GM18505 (cell line): ENCODE data around the gene PRRT3.
"Not testable (repeated sequence)": the region's sequence is repeated elsewhere in the genome, so short reads cannot be mapped to it uniquely, and the experiment has no call there.

Experiments used
- ATAC-seq: cut with Tn5 transposase; IDR thresholded peaks from one replicate; pipeline ENCODE4 v1.9.1; 2021; ENCODE audit not compliant: unreplicated experiment
- POLR2A ChIP-seq: IDR thresholded peaks from 4 replicates; pipeline ENCODE4 v1.6.1; 2011; ENCODE audit warnings: borderline replicate concordance; ENCODE audit not compliant: insufficient read depth, insufficient read length; ENCODE audit errors: extremely low read depth

The PRRT3 gene

DNA sequence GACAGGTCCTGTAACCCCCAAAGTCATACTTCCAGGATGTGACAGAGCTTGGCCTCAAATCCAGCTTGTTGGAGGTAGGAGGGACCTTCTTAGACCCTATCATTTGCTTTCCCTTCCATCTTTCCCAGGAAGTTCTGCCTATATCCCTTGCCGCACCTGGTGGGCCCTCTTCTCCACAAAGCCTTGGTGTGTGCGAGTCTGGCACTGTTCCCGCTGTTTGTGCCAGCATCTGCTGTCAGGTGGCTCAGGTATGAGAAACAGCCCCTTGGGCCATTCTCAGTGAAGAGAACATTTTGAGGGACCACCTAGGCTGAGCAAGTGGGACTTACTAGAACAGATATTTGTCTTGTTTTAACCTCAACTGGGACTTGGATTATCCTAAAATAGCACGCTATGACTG, 48.3 kb downstream of the PRRT3 start:
- TF ChIP-seq POLR2A, result no peak
- no peak for ATAC-seq

- TF ChIP-seq POLR2A, result no peak
- ATAC-seq, result no peak
Measured at GRCh38 chr3:9903238-9903624, 49.0 kb downstream of the PRRT3 start.

GRCh38 chr3:9902372-9903237, 49.6 kb downstream of the PRRT3 start, which contains the start of gene IL17RE:
TSS of gene IL17RE (plus strand) at chr3:9902848. CDS start at chr3:9902933, 85 bp downstream.
- no peak for TF ChIP-seq POLR2A

GRCh38 chr3:9901967-9902366, 50.2 kb downstream of the PRRT3 start:
- no peak for ATAC-seq
- TF ChIP-seq POLR2A, result no peak

More at GRCh38 chr3:9902372-9903237, 49.6 kb downstream of the PRRT3 start, which contains the start of gene IL17RE:
- ATAC-seq, result no peak

DNA sequence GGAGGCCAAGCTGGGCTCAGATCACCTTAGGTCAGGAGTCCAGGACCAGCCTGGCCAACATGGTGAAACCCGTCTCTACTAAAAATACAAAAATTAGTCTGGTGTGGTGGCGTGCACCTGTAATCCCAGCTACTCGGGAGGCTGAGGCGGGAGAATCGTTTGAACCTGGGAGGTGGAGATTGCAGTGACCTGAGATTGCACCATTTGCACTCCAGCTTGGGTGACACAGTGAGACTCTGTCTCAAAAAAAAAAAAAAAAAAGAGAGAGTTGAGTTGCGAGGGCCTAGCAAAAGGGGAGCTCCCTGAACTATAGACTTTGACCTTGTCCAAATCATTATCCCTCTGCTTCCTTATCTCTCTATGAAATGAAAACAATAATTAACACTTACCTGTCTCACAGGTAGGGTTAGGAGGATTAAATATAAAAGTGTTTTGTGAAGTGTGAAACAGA, 51.2 kb downstream of the PRRT3 start:
- not testable (repeated sequence) for ATAC-seq

GRCh38 chr3:9899289-9899791, 52.9 kb downstream of the PRRT3 start:
- no peak for ATAC-seq
- TF ChIP-seq POLR2A, result no peak

DNA sequence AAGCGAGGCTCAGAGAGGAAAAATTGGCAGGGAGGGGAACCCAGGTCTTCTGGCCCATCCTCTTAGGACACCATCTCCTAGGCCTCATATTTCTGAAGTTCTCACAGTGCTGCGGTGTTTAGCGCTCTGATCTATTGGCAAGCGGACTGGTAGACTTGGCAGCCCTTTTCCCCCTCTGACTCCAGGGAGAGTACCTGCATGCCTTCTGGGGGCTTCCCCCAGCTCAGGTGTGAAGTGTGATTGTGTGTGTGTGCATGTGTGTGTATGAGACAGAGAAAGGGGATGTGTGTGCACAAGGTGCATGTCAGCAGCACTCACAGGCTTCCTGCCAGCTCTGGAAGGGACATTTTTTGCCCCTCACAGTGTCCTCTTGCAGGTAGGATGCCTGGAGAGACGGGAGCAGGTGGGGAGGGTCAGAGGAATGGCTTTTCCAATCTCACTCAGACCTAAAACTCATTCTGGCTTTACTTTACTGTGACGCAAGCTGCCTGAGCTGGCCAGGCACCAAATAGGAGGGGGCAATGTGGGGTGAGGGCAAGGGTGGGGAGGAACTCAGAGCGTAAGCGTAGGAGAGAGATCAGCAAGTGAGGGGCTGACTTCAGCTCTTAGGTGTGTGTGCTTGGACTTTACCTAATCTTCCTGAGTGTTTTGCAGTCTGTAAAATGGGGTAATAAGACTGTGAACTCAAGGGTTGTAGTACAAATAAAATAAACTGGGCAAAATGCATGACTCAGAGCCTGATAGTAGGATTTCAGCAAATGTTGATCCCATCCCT, 53.6 kb downstream of the PRRT3 start:
- ATAC-seq, result no peak
- no peak for TF ChIP-seq POLR2A

DNA sequence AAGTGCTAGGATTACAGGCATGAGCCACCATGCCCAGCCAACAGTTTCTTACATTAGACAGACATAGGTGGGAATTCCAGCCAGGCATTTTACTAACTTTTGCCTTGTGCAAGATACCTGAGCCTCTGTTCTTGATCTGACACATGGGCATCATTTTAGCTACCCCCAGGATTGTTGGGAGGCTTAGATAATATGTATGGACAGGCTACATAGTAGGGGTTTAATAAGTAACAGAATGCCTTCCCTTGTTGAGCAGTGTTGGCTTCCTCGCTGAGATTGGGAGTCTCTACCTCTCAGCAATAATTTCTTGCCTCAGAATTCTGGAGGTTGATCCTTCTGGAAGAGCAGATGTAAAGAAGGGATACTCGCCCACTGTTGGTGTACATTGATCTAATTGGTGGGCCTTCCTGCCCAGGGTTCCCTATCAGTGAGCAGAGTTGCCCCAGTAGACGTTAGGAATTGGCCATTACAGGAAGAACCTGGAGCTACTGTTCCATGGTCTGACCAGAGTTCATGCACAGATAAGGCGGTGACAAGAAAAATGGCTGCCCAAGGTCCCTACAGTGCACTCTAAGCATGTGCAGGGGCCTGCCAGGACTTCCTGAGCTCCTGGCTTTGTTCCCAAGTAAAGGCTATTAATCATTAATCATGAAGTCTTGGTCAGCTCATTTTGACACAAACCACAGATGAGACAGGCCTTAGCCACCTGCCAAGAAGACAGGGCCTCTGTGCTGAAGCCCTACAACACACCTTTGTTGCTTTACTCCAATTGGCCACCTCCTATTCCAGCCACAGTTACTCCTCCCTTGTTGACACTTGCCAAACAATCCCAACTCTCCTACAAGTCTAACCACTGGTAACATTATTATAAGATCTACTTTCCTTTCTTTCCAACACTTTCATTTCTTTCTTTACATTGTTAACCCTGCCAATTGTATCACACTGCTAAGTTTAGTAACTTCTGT, 54.5 kb downstream of the PRRT3 start:
- TF ChIP-seq POLR2A, result no peak
- ATAC-seq, result no peak

DNA sequence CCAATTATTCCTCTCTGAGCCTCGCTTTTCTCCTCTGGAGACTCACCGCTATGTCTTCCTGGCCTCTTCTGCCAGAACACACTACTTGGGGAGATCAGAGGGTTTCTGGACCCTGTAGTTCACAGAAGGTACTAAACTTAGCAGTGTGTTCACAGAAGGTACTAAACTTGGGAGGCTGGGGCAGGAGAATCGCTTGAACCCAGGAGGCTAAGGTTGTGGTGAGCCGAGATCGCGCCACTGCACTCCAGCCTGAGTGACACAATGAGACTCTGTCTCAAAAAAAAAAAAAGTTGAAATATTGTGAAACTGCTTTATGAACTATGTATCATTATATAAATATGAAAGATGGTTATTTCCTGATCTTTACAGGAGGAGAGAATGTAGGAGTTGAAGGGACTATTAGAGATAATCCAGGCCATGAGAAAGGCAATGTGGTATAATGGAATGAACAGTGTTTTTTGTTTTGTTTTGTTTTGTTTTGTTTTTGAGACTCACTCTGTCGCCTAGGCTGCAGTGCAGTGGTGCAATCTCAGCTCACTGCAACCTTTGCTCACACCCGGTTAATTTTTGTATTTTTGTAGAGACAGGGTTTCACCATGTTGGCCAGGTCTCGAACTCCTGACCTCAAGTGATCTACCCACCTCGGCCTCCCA, 55.3 kb downstream of the PRRT3 start:
- ATAC-seq, result not testable (repeated sequence)

GRCh38 chr3:9895715-9896114, 56.5 kb downstream of the PRRT3 start:
- ATAC-seq, result not testable (repeated sequence)
